Lower leg skin (tissue), 3 donors: ENCODE data around the gene CXorf49.
"Not testable (repeated sequence)": the region's sequence is repeated elsewhere in the genome, so short reads cannot be mapped to it uniquely, and the experiment has no call there.

Experiments used
- POLR2A ChIP-seq, 2 donors: fragments of 450-650 bp; IDR thresholded peaks; one replicate each; pipeline ENCODE4 v1.6.1; 2016 to 2017; ENCODE audit warnings: antibody characterized with exemption in 2 of 2, mild to moderate bottlenecking in 1 of 2, moderate library complexity in 1 of 2
- TF ChIP-seq, protein P1 (sequence below), 3 donors: fragments of 450-650 bp; IDR thresholded peaks; one replicate each; pipeline ENCODE4 v1.5.1; 2016; ENCODE audit warnings: antibody characterized with exemption in 3 of 3, mild to moderate bottlenecking in 3 of 3, moderate library complexity in 2 of 3

DNA sequence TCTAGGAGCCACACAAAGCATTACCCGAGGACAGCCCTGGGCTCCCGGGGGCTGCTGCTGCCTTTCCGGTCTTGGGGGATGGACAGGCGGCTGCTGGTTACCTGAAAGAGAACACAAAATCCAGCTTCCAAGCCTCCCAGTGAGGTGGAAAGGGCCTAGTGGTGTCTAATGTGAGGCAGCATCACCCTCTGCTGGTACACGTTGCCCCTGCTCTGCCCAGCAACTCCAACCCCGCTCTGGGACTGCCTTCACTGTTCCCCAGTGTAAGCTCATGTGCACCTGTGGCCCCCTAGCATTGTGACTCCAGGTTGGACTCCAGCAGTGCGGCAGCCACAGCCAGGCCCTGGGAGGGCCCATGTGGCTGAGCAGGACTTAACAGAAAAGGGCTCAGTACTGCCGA lies 2.5 kb downstream of the CXorf49 start:
- TF ChIP-seq, protein P1, sequence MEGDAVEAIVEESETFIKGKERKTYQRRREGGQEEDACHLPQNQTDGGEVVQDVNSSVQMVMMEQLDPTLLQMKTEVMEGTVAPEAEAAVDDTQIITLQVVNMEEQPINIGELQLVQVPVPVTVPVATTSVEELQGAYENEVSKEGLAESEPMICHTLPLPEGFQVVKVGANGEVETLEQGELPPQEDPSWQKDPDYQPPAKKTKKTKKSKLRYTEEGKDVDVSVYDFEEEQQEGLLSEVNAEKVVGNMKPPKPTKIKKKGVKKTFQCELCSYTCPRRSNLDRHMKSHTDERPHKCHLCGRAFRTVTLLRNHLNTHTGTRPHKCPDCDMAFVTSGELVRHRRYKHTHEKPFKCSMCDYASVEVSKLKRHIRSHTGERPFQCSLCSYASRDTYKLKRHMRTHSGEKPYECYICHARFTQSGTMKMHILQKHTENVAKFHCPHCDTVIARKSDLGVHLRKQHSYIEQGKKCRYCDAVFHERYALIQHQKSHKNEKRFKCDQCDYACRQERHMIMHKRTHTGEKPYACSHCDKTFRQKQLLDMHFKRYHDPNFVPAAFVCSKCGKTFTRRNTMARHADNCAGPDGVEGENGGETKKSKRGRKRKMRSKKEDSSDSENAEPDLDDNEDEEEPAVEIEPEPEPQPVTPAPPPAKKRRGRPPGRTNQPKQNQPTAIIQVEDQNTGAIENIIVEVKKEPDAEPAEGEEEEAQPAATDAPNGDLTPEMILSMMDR (IDR thresholded peaks at IDR 0.05) = not testable (repeated sequence)
- not testable (repeated sequence) for TF ChIP-seq POLR2A (IDR thresholded peaks at IDR 0.05)
